Stomach (tissue), 4 donors: ENCODE data around the gene TRDN.

Experiments used
- POLR2A ChIP-seq, 4 donors: fragments of 450-650 bp; IDR thresholded peaks; one replicate each; pipeline ENCODE4 v1.6.1; 2016; ENCODE audit warnings: antibody characterized with exemption in 4 of 4, control low read depth in 2 of 4, mild to moderate bottlenecking in 1 of 4, moderate library complexity in 1 of 4
- POLR2AphosphoS5 ChIP-seq, 3 donors: sonication (generic); formaldehyde crosslinking; IDR thresholded peaks; one replicate each; pipeline ENCODE4 v1.6.1; 2016; ENCODE audit warnings: antibody characterized with exemption in 3 of 3
- TF ChIP-seq, protein P1 (sequence below), 7 experiments: fragments of 450-650 bp in 4 of 7; fragments of 200-600 bp in 3 of 7; sonication (generic) in 3 of 7; IDR thresholded peaks; one replicate each; pipeline ENCODE4 v1.5.1; 2016 to 2019; ENCODE audit warnings: antibody characterized with exemption in 7 of 7, control low read depth in 2 of 7, mild to moderate bottlenecking in 1 of 7

DNA sequence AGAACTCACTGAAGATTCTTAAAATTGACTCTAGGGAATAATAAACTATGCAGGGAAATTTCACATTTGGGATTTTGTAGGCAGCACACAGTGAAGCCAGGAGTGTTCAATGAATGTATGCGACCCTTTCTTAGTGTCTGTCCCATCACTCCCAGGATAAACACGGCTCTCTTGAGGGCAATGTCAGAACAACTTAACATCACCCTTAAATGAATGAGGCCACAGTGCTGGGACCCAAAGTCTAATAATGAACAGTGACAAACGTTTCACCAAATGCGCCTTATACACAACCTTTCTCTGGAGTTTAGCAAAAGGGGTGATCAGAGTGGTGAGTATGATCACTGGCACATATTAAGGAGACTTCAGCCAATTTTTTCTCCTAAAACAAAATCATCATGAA, 403.4 kb downstream of the TRDN start:
- no peak for TF ChIP-seq POLR2A (IDR thresholded peaks at IDR 0.05)
- TF ChIP-seq, protein P1, sequence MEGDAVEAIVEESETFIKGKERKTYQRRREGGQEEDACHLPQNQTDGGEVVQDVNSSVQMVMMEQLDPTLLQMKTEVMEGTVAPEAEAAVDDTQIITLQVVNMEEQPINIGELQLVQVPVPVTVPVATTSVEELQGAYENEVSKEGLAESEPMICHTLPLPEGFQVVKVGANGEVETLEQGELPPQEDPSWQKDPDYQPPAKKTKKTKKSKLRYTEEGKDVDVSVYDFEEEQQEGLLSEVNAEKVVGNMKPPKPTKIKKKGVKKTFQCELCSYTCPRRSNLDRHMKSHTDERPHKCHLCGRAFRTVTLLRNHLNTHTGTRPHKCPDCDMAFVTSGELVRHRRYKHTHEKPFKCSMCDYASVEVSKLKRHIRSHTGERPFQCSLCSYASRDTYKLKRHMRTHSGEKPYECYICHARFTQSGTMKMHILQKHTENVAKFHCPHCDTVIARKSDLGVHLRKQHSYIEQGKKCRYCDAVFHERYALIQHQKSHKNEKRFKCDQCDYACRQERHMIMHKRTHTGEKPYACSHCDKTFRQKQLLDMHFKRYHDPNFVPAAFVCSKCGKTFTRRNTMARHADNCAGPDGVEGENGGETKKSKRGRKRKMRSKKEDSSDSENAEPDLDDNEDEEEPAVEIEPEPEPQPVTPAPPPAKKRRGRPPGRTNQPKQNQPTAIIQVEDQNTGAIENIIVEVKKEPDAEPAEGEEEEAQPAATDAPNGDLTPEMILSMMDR (IDR thresholded peaks at IDR 0.05), result no peak
- no peak for TF ChIP-seq POLR2AphosphoS5 (IDR thresholded peaks at IDR 0.05)
